Thymus (tissue), 11 donors: ENCODE data around the gene WWC2. TPM values are rescaled to one million over a fixed set of nuclear protein-coding genes. Genes with fewer than 3 reads are reported as not detected.

Experiments used
- DNase-seq, 9 donors: peaks; one replicate each; pipeline ENCODE4 v3.0.0-alpha.2; 2013; ENCODE audit warnings: low spot score in 9 of 9, low read depth in 6 of 9, missing footprints in 1 of 9
- H3K27ac ChIP-seq, 2 donors: one replicate each; pipeline ENCODE4 v1.5.1; 2013; ENCODE audit warnings: control low read depth in 1 of 2, low read depth in 1 of 2, low read length in 1 of 2, mild to moderate bottlenecking in 1 of 2, moderate library complexity in 1 of 2
- H3K27me3 ChIP-seq, 2 donors: one replicate each; pipeline ENCODE4 v1.5.1; 2013; ENCODE audit warnings: low read length in 1 of 2; ENCODE audit not compliant: control insufficient read depth in 2 of 2, insufficient read depth in 1 of 2
- H3K36me3 ChIP-seq, 2 donors: one replicate each; pipeline ENCODE4 v1.5.1; 2013; ENCODE audit warnings: low read length in 1 of 2, mild to moderate bottlenecking in 1 of 2, moderate library complexity in 1 of 2; ENCODE audit not compliant: control insufficient read depth in 2 of 2, insufficient read depth in 2 of 2
- H3K4me1 ChIP-seq, 2 donors: one replicate each; pipeline ENCODE4 v1.5.1; 2013; ENCODE audit warnings: low read length in 2 of 2; ENCODE audit not compliant: control insufficient read depth in 2 of 2, insufficient read depth in 2 of 2
- H3K4me3 ChIP-seq, 2 donors: one replicate each; pipeline ENCODE4 v1.5.1; 2013; ENCODE audit warnings: low read length in 2 of 2, control low read depth in 1 of 2, mild to moderate bottlenecking in 1 of 2
- H3K9me3 ChIP-seq, 2 donors: one replicate each; pipeline ENCODE4 v1.5.1; 2013; ENCODE audit warnings: low read length in 1 of 2, mild to moderate bottlenecking in 1 of 2; ENCODE audit not compliant: control insufficient read depth in 2 of 2, insufficient read depth in 1 of 2
- WGBS: extraction: QIAGEN DNeasy Blood & Tissue Kit; methylation state at CpG from one replicate; pipeline ENCODE4 v1.1.7; 2013; 5-methylcytosine and 5-hydroxymethylcytosine counted together
- polyA plus RNA-seq: library from polyadenylated mRNA; stranded (reverse); fragments of 200-250 nt; gene quantifications from one replicate; pipeline ENCODE4 v1.2.3, GENCODE V29; 2013
- total RNA-seq: library from RNA; stranded (reverse); fragments of 120-200 nt; gene quantifications from one replicate; pipeline ENCODE4 v1.2.4, GENCODE V29; 2013
- donor health status: healthy.

The WWC2 gene
- total and polyA plus RNA-seq, 2 donors = 1.5 to 2.5 TPM

- no peak for DNase-seq
- Histone ChIP-seq H3K36me3 (no peaks in the 10 kb centered on the region), H3K27ac (no peak overlapping the region), H3K4me1 (no peaks in the 10 kb centered on the region), H3K27me3 (no peaks in the 10 kb centered on the region), H3K9me3 (no peaks in the 10 kb centered on the region), H3K4me3 (no peak overlapping the region)
- WGBS = 96% methylated on average over 3 of the region's 3 CpGs
Observed at GRCh38 chr4:183272384-183272783, 173.3 kb downstream of the WWC2 start.

GRCh38 chr4:183276106-183276505 is 177.0 kb downstream of the WWC2 start:
- no peaks in the 10 kb centered on the region for H3K27me3 ChIP-seq
- H3K27ac ChIP-seq = no peak overlapping the region
- WGBS = 85% methylated on average over 1 of the region's 1 CpG
- no peaks in the 10 kb centered on the region for H3K36me3 ChIP-seq
- DNase-seq = no peak
- no peaks in the 10 kb centered on the region for H3K4me1 ChIP-seq
- H3K9me3 ChIP-seq = no peaks in the 10 kb centered on the region
- H3K4me3 ChIP-seq = no peak overlapping the region

DNA sequence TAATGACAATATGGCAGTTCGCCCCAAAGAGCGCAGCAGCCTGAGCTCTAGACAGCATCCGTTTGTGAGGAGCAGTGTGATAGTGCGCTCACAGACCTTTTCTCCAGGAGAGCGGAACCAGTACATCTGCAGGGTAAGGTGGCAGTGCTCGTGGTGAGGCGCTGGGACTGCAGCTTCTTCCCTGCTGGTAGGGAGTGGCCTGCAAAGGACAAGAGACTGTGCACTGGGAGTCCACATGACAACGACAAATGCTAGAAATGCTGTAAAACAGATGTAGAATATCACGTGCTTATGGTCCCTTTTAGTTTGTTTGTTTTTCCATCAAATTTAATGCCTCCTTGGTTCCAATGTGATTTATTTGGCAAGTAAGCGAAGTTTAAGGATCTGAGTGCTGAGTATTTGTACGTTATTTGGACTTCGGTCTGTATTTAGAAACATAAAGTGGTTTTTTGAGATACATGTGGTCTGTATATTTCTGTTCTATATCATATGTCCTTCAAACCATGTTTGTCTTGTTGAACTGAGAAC is 185.3 kb downstream of the WWC2 start:
- no peak overlapping the region for H3K27ac ChIP-seq
- DNase-seq = no peak
- no peaks in the 10 kb centered on the region for H3K36me3 ChIP-seq
- H3K4me3 ChIP-seq = no peak overlapping the region
- 95% methylated on average over 12 of the region's 12 CpGs for WGBS
- no peaks in the 10 kb centered on the region for H3K9me3 ChIP-seq
- H3K4me1 ChIP-seq = no peaks in the 10 kb centered on the region
- H3K27me3 ChIP-seq = no peaks in the 10 kb centered on the region

GRCh38 chr4:183284965-183285364 is 185.9 kb downstream of the WWC2 start:
- Histone ChIP-seq H3K9me3 (no peaks in the 10 kb centered on the region), H3K36me3 (no peaks in the 10 kb centered on the region), H3K27ac (no peak overlapping the region), H3K4me3 (no peak overlapping the region), H3K27me3 (no peaks in the 10 kb centered on the region), H3K4me1 (no peaks in the 10 kb centered on the region)
- WGBS = 94% methylated on average over 4 of the region's 4 CpGs
- DNase-seq = no peak

DNA sequence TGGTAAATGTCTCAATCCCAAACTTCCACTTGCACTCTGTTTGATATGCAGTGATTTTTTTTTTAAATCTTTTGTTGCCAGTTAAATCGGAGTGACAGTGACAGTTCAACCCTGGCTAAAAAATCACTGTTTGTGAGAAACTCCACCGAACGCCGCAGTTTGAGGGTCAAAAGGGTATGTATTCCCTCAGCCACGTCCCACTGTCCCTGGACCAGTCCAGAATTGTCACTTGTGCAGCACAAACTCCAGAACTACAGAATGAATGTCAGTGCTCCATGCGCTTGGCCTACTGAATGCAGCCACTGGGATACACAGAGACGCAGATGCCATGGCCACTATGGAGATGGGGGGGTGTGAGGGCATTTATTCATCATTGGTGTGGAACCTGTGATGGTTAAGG is 186.8 kb downstream of the WWC2 start:
- Histone ChIP-seq H3K4me3 (no peak overlapping the region), H3K36me3 (no peaks in the 10 kb centered on the region), H3K27ac (no peak overlapping the region), H3K9me3 (no peaks in the 10 kb centered on the region), H3K27me3 (no peaks in the 10 kb centered on the region), H3K4me1 (no peaks in the 10 kb centered on the region)
- WGBS = 96% methylated on average over 7 of the region's 7 CpGs
- no peak for DNase-seq

DNA sequence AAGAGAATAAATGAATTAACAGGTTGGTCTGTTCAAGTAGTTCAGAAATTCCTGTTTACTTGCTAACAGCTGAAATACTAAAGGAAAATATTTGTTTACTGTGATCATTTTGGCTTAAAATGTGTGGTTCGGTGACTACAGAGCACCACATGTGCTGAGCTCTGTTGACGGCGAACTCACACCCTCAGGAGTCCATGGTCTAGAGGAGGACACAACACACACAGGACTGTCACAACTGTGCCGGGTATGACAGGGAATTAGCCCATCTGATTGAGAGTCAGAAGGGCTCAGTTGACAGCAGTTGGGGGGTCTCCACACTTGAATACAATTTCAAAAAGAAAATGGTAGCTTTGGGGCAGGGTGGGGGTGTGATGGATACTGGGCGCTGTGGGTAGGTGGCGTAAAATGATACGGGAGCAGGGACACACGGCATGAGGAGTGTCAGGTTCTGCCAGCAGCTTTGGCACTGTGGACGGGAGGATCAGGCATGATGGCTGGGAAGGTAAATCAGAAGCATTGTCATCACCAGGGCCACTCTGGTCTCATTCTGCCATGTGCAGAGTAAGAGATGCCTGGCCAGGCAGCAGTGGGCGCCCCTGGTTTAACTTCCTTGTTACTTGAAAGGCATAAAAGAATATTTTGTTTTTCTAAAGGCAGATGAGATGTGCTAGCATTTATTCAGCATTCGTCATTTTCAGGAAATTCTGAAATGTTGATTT is 187.7 kb downstream of the WWC2 start:
- 97% methylated on average over 11 of the region's 11 CpGs for WGBS

DNA sequence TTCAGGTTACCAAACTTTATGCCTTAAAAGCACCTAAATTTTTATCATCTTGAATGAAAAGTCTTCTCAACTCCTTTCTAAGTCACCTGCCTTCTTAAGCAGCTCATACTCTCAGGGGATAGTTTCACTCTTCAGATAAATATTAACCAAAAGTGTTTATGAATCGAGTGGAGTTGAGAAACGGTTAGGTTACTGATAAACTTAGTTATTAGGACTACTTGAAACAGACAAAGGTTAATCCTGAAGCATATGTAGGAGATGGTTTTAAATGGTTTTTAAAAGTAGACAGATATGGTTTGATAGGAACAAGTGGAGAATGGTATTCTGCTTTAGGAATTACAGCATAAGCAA is 188.2 kb downstream of the WWC2 start:
- 95% methylated on average over 2 of the region's 2 CpGs for WGBS
- no peaks in the 10 kb centered on the region for H3K36me3 ChIP-seq
- H3K27ac ChIP-seq = no peak overlapping the region
- no peaks in the 10 kb centered on the region for H3K4me1 ChIP-seq
- no peaks in the 10 kb centered on the region for H3K27me3 ChIP-seq
- H3K4me3 ChIP-seq = no peak overlapping the region
- no peak for DNase-seq
- no peaks in the 10 kb centered on the region for H3K9me3 ChIP-seq

More for the DNA sequence above, 187.7 kb downstream of the WWC2 start:
- Histone ChIP-seq H3K27me3 (no peaks in the 10 kb centered on the region), H3K36me3 (no peaks in the 10 kb centered on the region), H3K27ac (no peak overlapping the region), H3K4me1 (no peaks in the 10 kb centered on the region), H3K4me3 (no peak overlapping the region), H3K9me3 (no peaks in the 10 kb centered on the region)
- no peak for DNase-seq

- DNase-seq = no peak
- no peaks in the 10 kb centered on the region for H3K4me1 ChIP-seq
- H3K36me3 ChIP-seq = no peaks in the 10 kb centered on the region
- no peaks in the 10 kb centered on the region for H3K9me3 ChIP-seq
- H3K27ac ChIP-seq = no peak overlapping the region
- no peak overlapping the region for H3K4me3 ChIP-seq
- 97% methylated on average over 6 of the region's 6 CpGs for WGBS
- no peaks in the 10 kb centered on the region for H3K27me3 ChIP-seq
Observed at GRCh38 chr4:183287677-183288076, 188.6 kb downstream of the WWC2 start.

DNA sequence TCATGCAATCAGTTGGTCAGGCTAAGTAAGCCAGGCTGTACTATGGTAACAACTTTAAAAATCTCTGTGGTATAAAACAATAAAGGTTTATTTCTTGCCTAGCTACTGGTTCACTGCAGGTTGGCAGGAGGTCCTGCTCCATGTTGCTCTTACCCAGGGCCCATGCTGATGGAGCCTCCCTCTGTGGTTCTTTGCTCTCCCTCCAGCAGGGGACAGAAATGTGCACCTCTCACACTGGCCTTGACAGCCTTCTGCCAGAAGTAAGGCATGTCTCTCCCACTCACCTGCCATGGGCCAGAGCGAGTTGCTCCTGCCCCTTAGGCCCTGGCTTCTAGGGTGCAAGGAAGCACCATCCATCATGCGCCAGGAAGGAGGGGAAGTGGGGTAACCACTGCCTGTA is 189.9 kb downstream of the WWC2 start:
- 93% methylated on average over 2 of the region's 2 CpGs for WGBS
- Histone ChIP-seq H3K4me1 (no peaks in the 10 kb centered on the region), H3K27ac (no peak overlapping the region), H3K9me3 (no peaks in the 10 kb centered on the region), H3K4me3 (no peak overlapping the region), H3K27me3 (no peaks in the 10 kb centered on the region), H3K36me3 (no peaks in the 10 kb centered on the region)
- DNase-seq = no peak
